HG02973 (cell line): ENCODE measurements around the gene SCN10A.

ENCODE experiments used
- ATAC-seq: cut with Tn5 transposase; IDR thresholded peaks from one replicate; pipeline ENCODE4 v1.9.1; 2021; ENCODE audit warnings: moderate library complexity; ENCODE audit not compliant: unreplicated experiment

Gene SCN10A

GRCh38 chr3:38782148-38782547 lies 33.9 kb downstream of the SCN10A start:
- no peak for ATAC-seq

- no peak for ATAC-seq
Measured at GRCh38 chr3:38773528-38773927, 42.5 kb downstream of the SCN10A start.

- no peak for ATAC-seq
Measured at GRCh38 chr3:38763569-38763968, 52.4 kb downstream of the SCN10A start.

- ATAC-seq, result no peak
Measured at GRCh38 chr3:38758557-38758956, 57.5 kb downstream of the SCN10A start.

- no peak for ATAC-seq
Measured at GRCh38 chr3:38757721-38758120, 58.3 kb downstream of the SCN10A start.

- no peak for ATAC-seq
Measured at GRCh38 chr3:38756892-38757291, 59.1 kb downstream of the SCN10A start.

GRCh38 chr3:38755130-38755529 lies 60.9 kb downstream of the SCN10A start:
- no peak for ATAC-seq

- ATAC-seq, result no peak
Measured at GRCh38 chr3:38746641-38747040, 69.4 kb downstream of the SCN10A start.

- no peak for ATAC-seq
Measured at GRCh38 chr3:38743043-38743442, 73.0 kb downstream of the SCN10A start.

GRCh38 chr3:38742550-38742949 lies 73.5 kb downstream of the SCN10A start:
- no peak for ATAC-seq

GRCh38 chr3:38740537-38740936 lies 75.5 kb downstream of the SCN10A start:
- no peak for ATAC-seq

- no peak for ATAC-seq
Measured at GRCh38 chr3:38739931-38740330, 76.1 kb downstream of the SCN10A start.

- ATAC-seq, result no peak
Measured at GRCh38 chr3:38739396-38739689, 76.7 kb downstream of the SCN10A start.

GRCh38 chr3:38738630-38739395 lies 77.2 kb downstream of the SCN10A start:
- no peak for ATAC-seq

GRCh38 chr3:38731522-38731921 lies 84.5 kb downstream of the SCN10A start:
- ATAC-seq, result no peak

GRCh38 chr3:38730281-38730680 lies 85.7 kb downstream of the SCN10A start:
- ATAC-seq, result no peak

- no peak for ATAC-seq
Measured at GRCh38 chr3:38728008-38728407, 88.0 kb downstream of the SCN10A start.

- no peak for ATAC-seq
Measured at GRCh38 chr3:38726751-38727150, 89.3 kb downstream of the SCN10A start.

GRCh38 chr3:38725726-38726419 lies 90.1 kb downstream of the SCN10A start:
- no peak for ATAC-seq

GRCh38 chr3:38724392-38724736 lies 91.7 kb downstream of the SCN10A start:
- ATAC-seq, result no peak

- ATAC-seq, result no peak
Measured at GRCh38 chr3:38723569-38724391, 92.2 kb downstream of the SCN10A start.
